Loucy (cell line): ENCODE results near the gene EIF4E3.
A peak's percentile ranks its signal among the peaks of the same experiment; 100 is the strongest.

ENCODE experiments used
- H2AFZ ChIP-seq: fragments of 200-600 bp; sonication (generic); 2 replicates; pipeline ENCODE4 v1.6.0; 2016; ENCODE audit warnings: antibody characterized with exemption, mild to moderate bottlenecking, low read length, moderate library complexity
- H3F3A ChIP-seq: fragments of 200-600 bp; 2 replicates; pipeline ENCODE4 v1.6.0; 2016; ENCODE audit warnings: antibody characterized with exemption, low read depth, mild to moderate bottlenecking
- H3K27me3 ChIP-seq: fragments of 200-600 bp; sonication (generic); 2 replicates; pipeline ENCODE4 v1.6.1; 2014; ENCODE audit warnings: low read length, mild to moderate bottlenecking; ENCODE audit not compliant: insufficient read depth, poor library complexity, severe bottlenecking
- H3K36me3 ChIP-seq: fragments of 200-600 bp; sonication (generic); 2 replicates; pipeline ENCODE4 v1.6.1; 2016; ENCODE audit warnings: low read length; ENCODE audit not compliant: insufficient read depth
- H3K4me1 ChIP-seq: fragments of 200-600 bp; sonication (generic); 2 replicates; pipeline ENCODE4 v1.5.1; 2014; ENCODE audit warnings: low read length, mild to moderate bottlenecking; ENCODE audit not compliant: insufficient read depth, poor library complexity, severe bottlenecking
- H3K4me2 ChIP-seq: fragments of 200-600 bp; sonication (generic); 2 replicates; pipeline ENCODE4 v1.6.0; 2014; ENCODE audit warnings: antibody characterized with exemption, low read length, low read depth, mild to moderate bottlenecking; ENCODE audit not compliant: poor library complexity, severe bottlenecking
- H3K4me3 ChIP-seq: fragments of 200-600 bp; sonication (generic); 2 replicates; pipeline ENCODE4 v1.5.1; 2014; ENCODE audit warnings: low read length, mild to moderate bottlenecking, mixed read lengths; ENCODE audit not compliant: poor library complexity, severe bottlenecking
- H3K79me2 ChIP-seq: fragments of 200-600 bp; sonication (generic); 2 replicates; pipeline ENCODE4 v1.6.1; 2014; ENCODE audit warnings: low read length; ENCODE audit not compliant: insufficient read depth
- H3K9ac ChIP-seq: fragments of 200-600 bp; sonication (generic); 2 replicates; pipeline ENCODE4 v1.6.0; 2014; ENCODE audit warnings: mild to moderate bottlenecking, low read depth, low read length, moderate library complexity; ENCODE audit not compliant: poor library complexity, severe bottlenecking
- H3K9me2 ChIP-seq: fragments of 200-600 bp; sonication (generic); replicated peaks from 2 replicates; pipeline ENCODE4 v1.6.1; 2016; ENCODE audit warnings: low read depth, low read length, mixed read lengths
- H3K9me3 ChIP-seq: fragments of 200-600 bp; sonication (generic); 2 replicates; pipeline ENCODE4 v1.6.1; 2014; ENCODE audit warnings: mild to moderate bottlenecking, antibody characterized with exemption, low read length, low read depth; ENCODE audit not compliant: insufficient read depth
- H4K20me1 ChIP-seq: fragments of 200-600 bp; sonication (generic); 2 replicates; pipeline ENCODE4 v1.6.0; 2014; ENCODE audit warnings: antibody characterized with exemption, low read length, mild to moderate bottlenecking; ENCODE audit not compliant: insufficient read depth, poor library complexity, severe bottlenecking
- CTCF ChIP-seq: fragments of 200-600 bp; sonication (generic); conservative IDR thresholded peaks from 2 replicates; pipeline ENCODE4 v1.5.1; 2014; ENCODE audit warnings: mild to moderate bottlenecking, antibody characterized with exemption, low read length
- EZH2phosphoT487 ChIP-seq: fragments of 200-600 bp; IDR thresholded peaks from 2 replicates; pipeline ENCODE4 v1.6.1; 2018; ENCODE audit warnings: antibody characterized with exemption, mild to moderate bottlenecking, moderate library complexity, borderline replicate concordance

Gene EIF4E3

DNA sequence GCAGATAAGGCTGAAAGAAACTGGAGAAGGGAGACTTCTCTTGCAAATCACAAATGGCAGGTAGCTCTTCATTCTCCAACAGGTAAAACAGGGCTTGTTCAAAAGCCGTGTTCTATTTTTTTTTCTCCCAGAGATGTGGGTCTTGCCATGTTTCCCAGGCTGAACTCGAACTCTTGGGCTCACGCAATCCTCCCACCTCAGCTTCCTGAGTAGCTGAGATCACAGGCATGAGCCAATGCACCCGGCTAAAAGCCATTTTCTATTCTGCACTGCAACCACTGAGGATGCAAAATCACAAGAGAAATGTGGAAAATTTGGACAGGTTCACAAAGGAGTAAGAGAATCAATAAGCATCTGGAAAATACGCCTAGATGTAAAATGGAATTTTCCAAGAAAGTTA, 19.5 kb downstream of the EIF4E3 start:
- H3K4me2 ChIP-seq = no peak overlapping the region
- no peaks in the 10 kb centered on the region for H3K9me3 ChIP-seq
- no peak overlapping the region for H3K4me3 ChIP-seq
- no peaks in the 10 kb centered on the region for H4K20me1 ChIP-seq
- no peaks in the 10 kb centered on the region for H3K79me2 ChIP-seq
- TF ChIP-seq CTCF (no peak), EZH2phosphoT487 (no peak)
- H3K27me3 ChIP-seq = no peaks in the 10 kb centered on the region
- no peak overlapping the region for H3K9ac ChIP-seq
- no peaks in the 10 kb centered on the region for H3K36me3 ChIP-seq
- no peak overlapping the region for H2AFZ ChIP-seq
- peaks cover 22% of the 10 kb centered on the region for H3F3A ChIP-seq
- H3K9me2 ChIP-seq = no peaks in the 10 kb centered on the region
- H3K4me1 ChIP-seq = peaks cover 75% of the 10 kb centered on the region

DNA sequence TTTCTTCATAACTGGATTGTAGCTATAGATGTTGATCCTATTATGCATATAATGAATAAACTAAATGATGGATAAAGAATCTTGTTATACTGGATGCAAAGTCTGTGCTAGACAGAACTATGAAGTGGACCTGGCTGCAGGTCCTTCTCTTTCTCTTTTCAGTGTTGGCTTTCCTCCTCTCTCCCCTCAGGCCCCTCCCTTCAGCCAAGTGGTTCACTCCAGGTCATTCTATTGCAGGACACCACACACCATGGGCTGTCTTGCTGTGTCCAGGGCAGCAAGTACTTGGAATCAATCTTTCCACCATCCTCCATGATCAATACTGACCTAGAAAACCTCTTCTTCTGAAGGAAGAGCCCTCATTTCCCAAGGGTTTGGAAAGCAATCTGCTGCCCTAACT, 20.3 kb downstream of the EIF4E3 start:
- no peak overlapping the region for H3K4me3 ChIP-seq
- H4K20me1 ChIP-seq = no peaks in the 10 kb centered on the region
- H3K4me2 ChIP-seq = peak overlapping the region; percentile 70
- no peaks in the 10 kb centered on the region for H3K9me3 ChIP-seq
- H3K9me2 ChIP-seq = no peaks in the 10 kb centered on the region
- no peaks in the 10 kb centered on the region for H3K36me3 ChIP-seq
- H3F3A ChIP-seq = peaks cover 22% of the 10 kb centered on the region
- peaks cover 73% of the 10 kb centered on the region for H3K4me1 ChIP-seq
- H2AFZ ChIP-seq = no peak overlapping the region
- H3K9ac ChIP-seq = no peak overlapping the region
- no peaks in the 10 kb centered on the region for H3K79me2 ChIP-seq
- no peak for TF ChIP-seq CTCF
- no peak for TF ChIP-seq EZH2phosphoT487
- no peaks in the 10 kb centered on the region for H3K27me3 ChIP-seq

GRCh38 chr3:71703797-71704196, 21.4 kb downstream of the EIF4E3 start:
- Histone ChIP-seq H4K20me1 (no peaks in the 10 kb centered on the region), H3K9ac (peak overlapping the region; percentile 37), H3K9me2 (no peaks in the 10 kb centered on the region), H3K4me3 (no peak overlapping the region), H3K4me1 (peaks cover 61% of the 10 kb centered on the region), H2AFZ (no peak overlapping the region), H3K4me2 (peak overlapping the region; percentile 70), H3K79me2 (no peaks in the 10 kb centered on the region), H3K27me3 (no peaks in the 10 kb centered on the region), H3F3A (peaks cover 22% of the 10 kb centered on the region), H3K9me3 (no peaks in the 10 kb centered on the region), H3K36me3 (no peaks in the 10 kb centered on the region)
- TF ChIP-seq CTCF (no peak), EZH2phosphoT487 (no peak)
